HepG2 (cell line): Measurements from ENCODE around the gene TESK1. TPM values are rescaled to one million over a fixed set of nuclear protein-coding genes. Genes with fewer than 3 reads are reported as not detected.

Experiments
- ATAC-seq: fragments of 200-7000 bp; cut with Tn5 transposase; 3 replicates; pipeline ENCODE4 v1.9.1; 2020; ENCODE audit warnings: mild to moderate bottlenecking, moderate library complexity
- BruUV-seq: library from RNA; stranded (reverse); fragments of 400-500 nt; replicated peaks from 2 replicates; lab custom pipeline; 2021; lab: Mats Ljungman, UMichigan
- CTCF ChIA-PET: fragments of 300-600 bp; formaldehyde crosslinking; extraction: SDS; loops from one replicate; lab custom pipeline; 2021; ENCODE audit warnings: low total read pairs, inconsistent platforms, low intra/inter-chr PET ratio; lab: Yijun Ruan, JAX
- POLR2A ChIA-PET: fragments of 350-600 bp; sonication (Branson Sonifier 250); formaldehyde crosslinking; loops from one replicate; lab custom pipeline; 2020; ENCODE audit warnings: antibody characterized with exemption, inconsistent platforms; lab: Yijun Ruan, JAX
- DNase-seq: peaks from one replicate; pipeline ENCODE4 v3.0.0-alpha.2; 2015; ENCODE audit warnings: low spot score
- FAIRE-seq: peaks from 3 replicates; lab custom pipeline; 2011; peaks lifted over from hg19 to GRCh38; lab: Jason Lieb, UNC
- H2AFZ ChIP-seq: one replicate; pipeline ENCODE4 v1.6.1; 2011; ENCODE audit warnings: low read length, inconsistent platforms
- H3K27ac ChIP-seq: fragments of 300-600 bp; 3 replicates; pipeline ENCODE4 v1.8.0; 2011; ENCODE audit warnings: mixed run types, mild to moderate bottlenecking, mixed read lengths, low read length, inconsistent platforms; ENCODE audit not compliant: insufficient read depth; ENCODE audit errors: extremely low read length
- H3K27me3 ChIP-seq, 2 experiments: fragments of 200-600 bp in 1 of 2; 2 replicates in 1 of 2; 3 replicates in 1 of 2; pipeline versions ENCODE4 v1.6.0 to v1.8.0; 2011; ENCODE audit warnings: low read length in 2 of 2, mild to moderate bottlenecking in 2 of 2, moderate library complexity in 2 of 2, inconsistent platforms in 1 of 2; ENCODE audit not compliant: insufficient read depth in 2 of 2, control insufficient read depth in 1 of 2
- H3K36me3 ChIP-seq, 2 experiments: fragments of 200-600 bp in 1 of 2; replicated peaks in 1 of 2; 2 replicates in 1 of 2; 3 replicates in 1 of 2; pipeline versions ENCODE4 v1.5.1 to v1.8.0; 2011; ENCODE audit warnings: low read length in 2 of 2, inconsistent platforms in 1 of 2; ENCODE audit not compliant: insufficient read depth in 2 of 2, control insufficient read depth in 1 of 2
- H3K4me1 ChIP-seq: 2 replicates; pipeline ENCODE4 v1.5.1; 2012; ENCODE audit warnings: low read length, inconsistent platforms; ENCODE audit not compliant: insufficient read depth
- H3K4me2 ChIP-seq: 2 replicates; pipeline ENCODE4 v1.6.0; 2011; ENCODE audit warnings: low read depth, low read length, inconsistent platforms
- H3K4me3 ChIP-seq, 3 experiments: fragments of 200-600 bp in 1 of 3; sonication (generic), shearing (Covaris generic) in 1 of 3; replicated peaks in 1 of 3; 2 replicates each; pipeline ENCODE4 v1.5.1; 2011 to 2016; ENCODE audit warnings: low read length in 3 of 3, inconsistent platforms in 2 of 3, low read depth in 2 of 3, mild to moderate bottlenecking in 2 of 3, control low read depth in 1 of 3, mixed read lengths in 1 of 3; ENCODE audit not compliant: insufficient read depth in 1 of 3
- H3K79me2 ChIP-seq: one replicate; pipeline ENCODE4 v1.6.1; 2011; ENCODE audit warnings: low read length, inconsistent platforms; ENCODE audit not compliant: insufficient read depth
- H3K9ac ChIP-seq: 2 replicates; pipeline ENCODE4 v1.6.0; 2011; ENCODE audit warnings: mild to moderate bottlenecking, low read depth, low read length, inconsistent platforms; ENCODE audit not compliant: insufficient read depth
- H3K9me3 ChIP-seq: 2 replicates; pipeline ENCODE4 v1.5.1; 2012; ENCODE audit warnings: mild to moderate bottlenecking, low read length
- H4K20me1 ChIP-seq: 2 replicates; pipeline ENCODE4 v1.6.0; 2011; ENCODE audit warnings: inconsistent platforms, mild to moderate bottlenecking, low read length, moderate library complexity; ENCODE audit not compliant: insufficient read depth
- ADNP ChIP-seq: sonication (generic); formaldehyde crosslinking; IDR thresholded peaks from 2 replicates; pipeline ENCODE4 v1.4.0; 2020; ENCODE audit warnings: missing genetic modification reagents
- BATF2 ChIP-seq: sonication (generic); formaldehyde crosslinking; IDR thresholded peaks from 2 replicates; pipeline ENCODE4 v1.8.0; 2022; ENCODE audit warnings: mild to moderate bottlenecking, missing genetic modification reagents, moderate library complexity
- CEBPG ChIP-seq: IDR thresholded peaks from 2 replicates; pipeline ENCODE4 v1.6.1; 2016
- GATAD1 ChIP-seq: IDR thresholded peaks from 2 replicates; pipeline ENCODE4 v1.6.1; 2016; ENCODE audit warnings: missing genetic modification reagents, missing compliant biosample characterization
- HIC2 ChIP-seq: sonication (generic); formaldehyde crosslinking; IDR thresholded peaks from 2 replicates; pipeline ENCODE4 v1.9.0; 2022; ENCODE audit warnings: low read depth, missing genetic modification reagents
- HINFP ChIP-seq: sonication (generic); formaldehyde crosslinking; IDR thresholded peaks from 2 replicates; pipeline ENCODE4 v1.4.0; 2020; ENCODE audit warnings: low read depth, mild to moderate bottlenecking, missing genetic modification reagents
- PHF20 ChIP-seq: sonication (generic); formaldehyde crosslinking; IDR thresholded peaks from 2 replicates; pipeline ENCODE4 v1.5.0; 2020; ENCODE audit warnings: mild to moderate bottlenecking, missing genetic modification reagents
- SP1 ChIP-seq, 2 experiments: fragments of 450-650 bp in 1 of 2; sonication (generic) in 1 of 2; formaldehyde crosslinking in 1 of 2; IDR thresholded peaks; 2 replicates each; pipeline versions ENCODE4 v1.4.0 to v1.6.1; 2016 to 2020; ENCODE audit warnings: missing genetic modification reagents in 1 of 2
- TEAD3 ChIP-seq: optimal IDR thresholded peaks from 2 replicates; pipeline ENCODE3; 2016; ENCODE audit warnings: borderline replicate concordance
- TFDP1 ChIP-seq: IDR thresholded peaks from 2 replicates; pipeline ENCODE4 v1.6.1; 2016; ENCODE audit warnings: missing compliant biosample characterization, missing genetic modification reagents, borderline replicate concordance
- ZBTB7A ChIP-seq: sonication (generic); formaldehyde crosslinking; IDR thresholded peaks from 2 replicates; pipeline ENCODE4 v1.8.0; 2022; ENCODE audit warnings: mild to moderate bottlenecking, missing genetic modification reagents
- ZNF124 ChIP-seq: sonication (generic); formaldehyde crosslinking; IDR thresholded peaks from 2 replicates; pipeline ENCODE4 v1.4.0; 2020; ENCODE audit warnings: missing genetic modification reagents
- ZNF20 ChIP-seq: sonication (generic); formaldehyde crosslinking; IDR thresholded peaks from 2 replicates; pipeline ENCODE4 v1.4.0; 2020; ENCODE audit warnings: mild to moderate bottlenecking, moderate library complexity, missing genetic modification reagents
- ZNF225 ChIP-seq: sonication (generic); formaldehyde crosslinking; IDR thresholded peaks from 2 replicates; pipeline ENCODE4 v1.4.0; 2020; ENCODE audit warnings: mild to moderate bottlenecking, missing genetic modification reagents
- ZNF530 ChIP-seq: sonication (generic); formaldehyde crosslinking; IDR thresholded peaks from 2 replicates; pipeline ENCODE4 v1.5.0; 2020; ENCODE audit warnings: low read depth, mild to moderate bottlenecking, missing genetic modification reagents
- ZNF720 ChIP-seq: sonication (generic); formaldehyde crosslinking; IDR thresholded peaks from 2 replicates; pipeline ENCODE4 v1.4.0; 2020; ENCODE audit warnings: missing genetic modification reagents
- WGBS: methylation state at CpG from one replicate; pipeline ENCODE4 v1.1.6; 2017; ENCODE audit warnings: low lambda C conversion rate; 5-methylcytosine and 5-hydroxymethylcytosine counted together
- in situ Hi-C: cut with HindIII; loops from 2 replicates; pipeline ENCODE4 v1.10.0; 2017; ENCODE audit warnings: low pct_unique_long_range_greater_than_20kb; ENCODE audit not compliant: extremely low pct_ligation_motif_present
- intact Hi-C: fragments of 100-400 bp; cut with micrococcal nuclease; formaldehyde crosslinking; loops from one replicate; pipeline ENCODE4 v1.10.0; 2022; ENCODE audit not compliant: unreplicated experiment
- polyA plus RNA-seq, 8 experiments: library from polyadenylated mRNA; depleted of rRNA in 3 of 8; stranded (reverse) in 7 of 8; unstranded in 1 of 8; fragments of >200 nt; fragmentation: Illumina TruSeq in 4 of 8; extraction: Trizol in 4 of 8; gene quantifications; 2 replicates each; pipeline versions ENCODE4 v1.2.1 to v1.2.3, GENCODE V29; 2011 to 2016; ENCODE audit warnings: low read depth in 4 of 8, missing spikeins in 1 of 8, mixed read lengths in 1 of 8; ENCODE audit not compliant: insufficient read depth in 1 of 8
- total RNA-seq, 5 experiments: library from RNA; depleted of rRNA; stranded (reverse); fragments of >200 nt; fragmentation: Illumina TruSeq; extraction: Trizol; gene quantifications; 2 replicates each; pipeline ENCODE4 v1.2.3, GENCODE V29; 2016; ENCODE audit warnings: low read depth in 1 of 5

TESK1 gene
- total and polyA plus RNA-seq, 2 of the 13 experiments (the other 11 are each of a cell fraction or from before 2014, with no cell fraction given): 7.3 to 13.6 TPM

GRCh38 chr9:35627575-35627974 lies 22.5 kb downstream of the TESK1 start:
- no peaks in the 10 kb centered on the region for H3K4me1 ChIP-seq

More at GRCh38 chr9:35627575-35627974, 22.5 kb downstream of the TESK1 start:
- no peak overlapping the region for H3K4me2 ChIP-seq
- H3K4me3 ChIP-seq: no peak overlapping the region
- H3K9me3 ChIP-seq: no peaks in the 10 kb centered on the region
- no peaks in the 10 kb centered on the region for H3K36me3 ChIP-seq
- no peak overlapping the region for H2AFZ ChIP-seq
- BruUV-seq: no TSS peak
- ATAC-seq: no peak
- no peaks in the 10 kb centered on the region for H4K20me1 ChIP-seq
- no peak for DNase-seq
- H3K27me3 ChIP-seq: no peaks in the 10 kb centered on the region; a peak in 1 of 5 replicates
- FAIRE-seq: no peak
- no peak overlapping the region for H3K9ac ChIP-seq
- no peaks in the 10 kb centered on the region for H3K79me2 ChIP-seq
- TF ChIP-seq HIC2 (CRISPR knock-in tag) (no peak), ZNF225 (CRISPR knock-in tag) (no peak), CEBPG (CRISPR knock-in tag) (no peak), ZNF124 (CRISPR knock-in tag) (no peak), ZNF20 (no peak), TEAD3 (CRISPR knock-in tag) (no peak), ZBTB7A (CRISPR knock-in tag) (no peak), TFDP1 (CRISPR knock-in tag) (no peak), ADNP (CRISPR knock-in tag) (no peak), GATAD1 (CRISPR knock-in tag) (no peak), SP1 (IDR thresholded peaks at IDR 0.05) (no peak), SP1 (CRISPR knock-in tag; IDR thresholded peaks at IDR 0.05) (no peak), PHF20 (CRISPR knock-in tag) (no peak), ZNF530 (CRISPR knock-in tag) (no peak), BATF2 (CRISPR knock-in tag) (no peak), HINFP (CRISPR knock-in tag) (no peak), ZNF720 (CRISPR knock-in tag) (no peak)
- TF ChIP-seq, all 625 proteins: peak for 0
- H3K27ac ChIP-seq: no peak overlapping the region
- in situ Hi-C loops (no loop called here), intact Hi-C loops (no loop called here)
- 0% methylated on average over 2 of the region's 2 CpGs for WGBS
- ChIA-PET POLR2A (no interaction called here), CTCF (no interaction called here)
